GM23248 (cell line): ENCODE results near the gene TTLL5.

Source experiments
- EZH2 ChIP-seq: fragments of 200-600 bp; sonication (generic); IDR thresholded peaks from 2 replicates; pipeline ENCODE4 v1.6.1; 2018; ENCODE audit warnings: antibody characterized with exemption, mild to moderate bottlenecking; ENCODE audit not compliant: insufficient read depth, poor library complexity, severe bottlenecking
- EZH2phosphoT487 ChIP-seq: fragments of 200-600 bp; sonication (generic); IDR thresholded peaks from 2 replicates; pipeline ENCODE4 v1.6.1; 2018; ENCODE audit warnings: antibody characterized with exemption, moderate library complexity, mild to moderate bottlenecking, low read depth; ENCODE audit not compliant: insufficient read depth

- no peak for TF ChIP-seq EZH2phosphoT487
- no peak for TF ChIP-seq EZH2
These were observed 50.2 kb downstream of the TTLL5 start for GRCh38 chr14:75711105-75711795.
